H1 (cell line): Measurements from ENCODE around the gene IER5. TPM values are rescaled to one million over a fixed set of nuclear protein-coding genes. Genes with fewer than 3 reads are reported as not detected.
A peak's percentile ranks its signal among the peaks of the same experiment; 100 is the strongest.

Source experiments
- CTCF ChIA-PET: fragments of 300-600 bp; sonication (Branson Sonifier 250); formaldehyde crosslinking; loops from one replicate; lab custom pipeline; 2021; ENCODE audit not compliant: partially characterized antibody; lab: Charles Lee
- POLR2A ChIA-PET: fragments of 300-600 bp; sonication (Branson Sonifier 250); formaldehyde crosslinking; loops from one replicate; lab custom pipeline; 2021; ENCODE audit warnings: inconsistent platforms; ENCODE audit not compliant: partially characterized antibody; lab: Charles Lee
- DNase-seq, 2 experiments: peaks; one replicate each; pipeline versions ENCODE4 v3.0.0 to v3.0.0-alpha.2; 2010 to 2022; ENCODE audit warnings: low spot score in 2 of 2, low read depth in 1 of 2, mixed read lengths in 1 of 2
- FAIRE-seq: peaks from 2 replicates; lab custom pipeline; 2011; peaks lifted over from hg19 to GRCh38; lab: Jason Lieb, UNC
- H2AFZ ChIP-seq: 2 replicates; pipeline ENCODE4 v1.8.1; 2012; ENCODE audit warnings: low read length, inconsistent platforms
- H2AK5ac ChIP-seq: 2 replicates; pipeline ENCODE4 v1.6.1; 2013; ENCODE audit warnings: low read depth, low read length
- H2BK120ac ChIP-seq: replicated peaks from 2 replicates; pipeline ENCODE3; 2013; ENCODE audit warnings: low read depth, low read length, inconsistent platforms
- H2BK12ac ChIP-seq: 2 replicates; pipeline ENCODE4 v1.6.1; 2013; ENCODE audit warnings: low read depth, low read length
- H2BK15ac ChIP-seq: 2 replicates; pipeline ENCODE4 v1.6.1; 2013; ENCODE audit warnings: low read length
- H2BK20ac ChIP-seq: 2 replicates; pipeline ENCODE4 v1.6.1; 2013; ENCODE audit warnings: low read length
- H2BK5ac ChIP-seq: 2 replicates; pipeline ENCODE4 v1.6.1; 2013; ENCODE audit warnings: low read depth, low read length
- H3K14ac ChIP-seq: 2 replicates; pipeline ENCODE4 v1.6.1; 2013; ENCODE audit warnings: inconsistent platforms; ENCODE audit not compliant: insufficient read length
- H3K18ac ChIP-seq: 2 replicates; pipeline ENCODE4 v1.6.1; 2013; ENCODE audit warnings: low read length; ENCODE audit errors: extremely low read depth
- H3K23ac ChIP-seq: 2 replicates; pipeline ENCODE4 v1.6.1; 2013; ENCODE audit warnings: inconsistent platforms; ENCODE audit not compliant: insufficient read length
- H3K23me2 ChIP-seq: 2 replicates; pipeline ENCODE4 v1.6.1; 2013; ENCODE audit warnings: low read depth, low read length
- H3K27ac ChIP-seq: 2 replicates; pipeline ENCODE4 v1.6.1; 2011; ENCODE audit warnings: low read depth, low read length, inconsistent platforms
- H3K27me3 ChIP-seq, 4 experiments: replicated peaks in 1 of 4; 1 replicate in 1 of 4; 2 replicates in 3 of 4; pipeline versions ENCODE4 v1.6.1 to v1.8.1; 2011 to 2013; ENCODE audit warnings: low read length in 3 of 4, mild to moderate bottlenecking in 3 of 4, inconsistent platforms in 2 of 4, mixed read lengths in 2 of 4, moderate library complexity in 1 of 4; ENCODE audit not compliant: control insufficient read depth in 3 of 4, insufficient read depth in 3 of 4; ENCODE audit errors: extremely low read depth in 1 of 4
- H3K36me3 ChIP-seq, 4 experiments: 2 replicates each; pipeline versions ENCODE4 v1.6.1 to v1.8.1; 2011 to 2013; ENCODE audit warnings: mild to moderate bottlenecking in 4 of 4, low read length in 3 of 4, moderate library complexity in 2 of 4, control low read depth in 1 of 4, inconsistent platforms in 1 of 4; ENCODE audit not compliant: insufficient read depth in 4 of 4, control insufficient read depth in 2 of 4
- H3K4ac ChIP-seq: replicated peaks from 2 replicates; pipeline ENCODE3; 2013; ENCODE audit warnings: low read length, low read depth, mixed read lengths, inconsistent platforms; ENCODE audit not compliant: insufficient read length
- H3K4me1 ChIP-seq, 4 experiments: replicated peaks in 1 of 4; 1 replicate in 1 of 4; 2 replicates in 3 of 4; pipeline versions ENCODE4 v1.6.1 to v1.8.1; 2011 to 2013; ENCODE audit warnings: low read length in 3 of 4, inconsistent platforms in 2 of 4, mixed read lengths in 1 of 4; ENCODE audit not compliant: insufficient read depth in 4 of 4, control insufficient read depth in 3 of 4
- H3K4me2 ChIP-seq, 2 experiments: 2 replicates each; pipeline versions ENCODE4 v1.6.1 to v1.8.1; 2011 to 2013; ENCODE audit warnings: low read depth in 2 of 2, low read length in 2 of 2, control low read depth in 1 of 2, inconsistent platforms in 1 of 2, mild to moderate bottlenecking in 1 of 2; ENCODE audit not compliant: insufficient read depth in 1 of 2
- H3K4me3 ChIP-seq, 4 experiments: fragments of 200-600, 300-600 bp in 1 of 4; sonication (generic), shearing (Covaris generic), sonication (Bioruptor Twin) in 1 of 4; 2 replicates each; pipeline versions ENCODE4 v1.5.1 to v1.8.1; 2011 to 2016; ENCODE audit warnings: low read length in 4 of 4, low read depth in 3 of 4, control low read depth in 2 of 4, inconsistent platforms in 2 of 4, mild to moderate bottlenecking in 2 of 4, mixed read lengths in 1 of 4, moderate library complexity in 1 of 4; ENCODE audit not compliant: insufficient read depth in 2 of 4; ENCODE audit errors: extremely low read depth in 1 of 4
- H3K56ac ChIP-seq: replicated peaks from 2 replicates; pipeline ENCODE3; 2013; ENCODE audit warnings: low read depth, mild to moderate bottlenecking, mixed read lengths, low read length, inconsistent platforms; ENCODE audit not compliant: insufficient read length
- H3K79me1 ChIP-seq: 2 replicates; pipeline ENCODE4 v1.6.1; 2013; ENCODE audit warnings: low read depth, low read length, control low read depth
- H3K79me2 ChIP-seq, 2 experiments: 2 replicates each; pipeline versions ENCODE4 v1.6.1 to v1.8.1; 2012 to 2013; ENCODE audit warnings: low read length in 2 of 2, mild to moderate bottlenecking in 2 of 2, inconsistent platforms in 1 of 2; ENCODE audit not compliant: insufficient read depth in 2 of 2, control insufficient read depth in 1 of 2
- H3K9ac ChIP-seq, 4 experiments: replicated peaks in 1 of 4; 1 replicate in 1 of 4; 2 replicates in 3 of 4; pipeline versions ENCODE4 v1.6.1 to v1.8.1; 2011 to 2013; ENCODE audit warnings: low read depth in 3 of 4, low read length in 3 of 4, control low read depth in 2 of 4, mild to moderate bottlenecking in 2 of 4, moderate library complexity in 2 of 4, inconsistent platforms in 1 of 4; ENCODE audit errors: extremely low read depth in 1 of 4
- H3K9me3 ChIP-seq, 2 experiments: 2 replicates each; pipeline versions ENCODE4 v1.6.1 to v1.8.1; 2012 to 2013; ENCODE audit warnings: mild to moderate bottlenecking in 2 of 2, moderate library complexity in 2 of 2, control low read depth in 1 of 2, inconsistent platforms in 1 of 2, low read depth in 1 of 2, low read length in 1 of 2, mixed read lengths in 1 of 2; ENCODE audit not compliant: insufficient read depth in 2 of 2
- H4K20me1 ChIP-seq, 2 experiments: replicated peaks in 1 of 2; 2 replicates each; pipeline versions ENCODE3 to v1.8.1; 2011 to 2013; ENCODE audit warnings: inconsistent platforms in 2 of 2, low read length in 2 of 2, mild to moderate bottlenecking in 1 of 2; ENCODE audit not compliant: insufficient read depth in 2 of 2, control insufficient read depth in 1 of 2
- H4K5ac ChIP-seq: 2 replicates; pipeline ENCODE4 v1.6.1; 2013; ENCODE audit warnings: low read length, low read depth, mixed read lengths, inconsistent platforms; ENCODE audit not compliant: insufficient read length
- H4K8ac ChIP-seq: 2 replicates; pipeline ENCODE4 v1.8.0; 2013; ENCODE audit warnings: mild to moderate bottlenecking, moderate library complexity, low read length, inconsistent platforms; ENCODE audit not compliant: insufficient read depth; ENCODE audit errors: extremely low read depth
- H4K91ac ChIP-seq: replicated peaks from 2 replicates; pipeline ENCODE3; 2013; ENCODE audit warnings: low read length, mixed read lengths, inconsistent platforms; ENCODE audit not compliant: insufficient read length
- CHD2 ChIP-seq: IDR thresholded peaks from 2 replicates; pipeline ENCODE4 v1.6.1; 2012; ENCODE audit warnings: low read length, improper control_type of control experiment
- EZH2 ChIP-seq: fragments of 200-600 bp; sonication (generic); IDR thresholded peaks from 2 replicates; pipeline ENCODE4 v1.7.1; 2012; ENCODE audit warnings: low read depth, mild to moderate bottlenecking, moderate library complexity, low read length, inconsistent platforms; ENCODE audit not compliant: severe bottlenecking
- SAP30 ChIP-seq: fragments of 300-600 bp; sonication (generic); IDR thresholded peaks from 2 replicates; pipeline ENCODE4 v1.7.1; 2012; ENCODE audit warnings: low read length, moderate library complexity, mild to moderate bottlenecking, inconsistent platforms; ENCODE audit not compliant: insufficient read depth, insufficient replicate concordance
- WGBS, 2 experiments: shearing (Covaris generic) in 1 of 2; methylation state at CpG; one replicate each; pipeline versions ENCODE4 v1.1.6 to v1.1.7; 2013 to 2015; ENCODE audit warnings: low lambda C conversion rate in 2 of 2, mixed read lengths in 2 of 2, inconsistent platforms in 1 of 2, low coverage in 1 of 2, missing lambda C conversion rate in 1 of 2; ENCODE audit not compliant: insufficient replicate concordance in 2 of 2, insufficient coverage in 1 of 2, insufficient read length in 1 of 2; ENCODE audit errors: extremely low coverage in 1 of 2, missing lambda C conversion rate in 1 of 2; 5-methylcytosine and 5-hydroxymethylcytosine counted together
- polyA plus RNA-seq, 7 experiments: library from polyadenylated mRNA; depleted of rRNA in 3 of 7; stranded (reverse) in 5 of 7; unstranded in 2 of 7; fragments of >200 nt in 5 of 7; fragments of 200-250 nt in 2 of 7; gene quantifications; 1 replicate in 5 of 7; 2 replicates in 1 of 7; 4 replicates in 1 of 7; pipeline versions ENCODE4 v1.2.1 to v1.2.3, GENCODE V29; 2011 to 2013; ENCODE audit warnings: missing spikeins in 2 of 7, mixed read lengths in 2 of 7
- total RNA-seq: library from RNA; stranded (reverse); fragmentation: NEBNext Ultra II Directional; extraction: Animal tissue kit (Norgen Biotek cat#: 25700); gene quantifications from 2 replicates; pipeline ENCODE4 v1.2.1, GENCODE V29; 2021

The IER5 gene
- total and polyA plus RNA-seq, 2 of the 8 experiments (the other 6 are each of a cell fraction or from before 2014, with no cell fraction given), result 3.5 to 7.7 TPM

DNA sequence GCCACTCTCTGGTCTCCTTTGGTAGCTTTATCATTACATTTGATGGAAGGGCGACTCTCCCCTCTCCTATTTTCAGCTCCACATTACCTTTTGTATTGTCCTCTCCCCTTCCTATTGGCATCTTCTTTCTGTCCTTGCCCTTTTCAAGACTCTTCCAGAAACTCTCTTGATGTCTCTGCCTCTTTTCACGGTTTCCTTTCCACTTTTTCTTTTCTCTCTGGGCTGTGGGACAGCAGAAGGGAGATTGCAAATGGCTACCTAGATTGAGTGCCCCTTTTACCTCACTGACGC is 17.5 kb downstream of the IER5 start:
- peak overlapping the region; percentile 79 to 82 for H3K4me2 ChIP-seq
- no peak for DNase-seq
- H3K4ac ChIP-seq, result no peak overlapping the region
- no peaks in the 10 kb centered on the region for H3K79me1 ChIP-seq
- CTCF ChIA-PET, result interaction anchor here (0.9 to 10.3 kb wide), 10 partner anchors 9 to 66 kb away, joined by 3 to 79 read pairs (median 4); no protein-coding TSS in a partner anchor
- peaks cover 13% of the 10 kb centered on the region for H3K23me2 ChIP-seq
- no peak overlapping the region for H3K23ac ChIP-seq
- peak overlapping the region; percentile 16; the same call in 1 of the 2 replicates for H2BK20ac ChIP-seq
- no peaks in the 10 kb centered on the region for H3K79me2 ChIP-seq
- peaks cover 9 to 43% (median 42%) of the 10 kb centered on the region in 4 experiments for H3K27me3 ChIP-seq
- no peaks in the 10 kb centered on the region for H4K20me1 ChIP-seq
- H3K18ac ChIP-seq, result peak overlapping the region; percentile 53
- H3K4me3 ChIP-seq, result peak overlapping the region; percentile 36 to 62 (median 47); a peak in 7 of 8 replicates
- no peak overlapping the region for H2BK120ac ChIP-seq
- H2AFZ ChIP-seq, result 0 out of 2 replicates have a peak overlapping the region, but pooled peaks have one; percentile 63
- H3K9me3 ChIP-seq, result no peaks in the 10 kb centered on the region
- H2BK5ac ChIP-seq, result no peak overlapping the region
- H4K5ac ChIP-seq, result no peak overlapping the region
- 42% methylated on average over 3 of the region's 3 CpGs; no CpG with 5 or more reads in 1 of the 2 experiments for WGBS, 2 experiments
- H3K27ac ChIP-seq, result no peak overlapping the region
- no peak for TF ChIP-seq CHD2
- peak; percentile 36 for TF ChIP-seq EZH2
- no peak for TF ChIP-seq SAP30
- H2BK15ac ChIP-seq, result 0 out of 2 replicates have a peak overlapping the region, but pooled peaks have one; percentile 77
- H2AK5ac ChIP-seq, result no peak overlapping the region; the same call in 1 of the 2 replicates
- no peak overlapping the region for H4K91ac ChIP-seq
- H3K36me3 ChIP-seq, result no peaks in the 10 kb centered on the region
- peak overlapping the region; percentile 60; the same call in 1 of the 2 replicates for H4K8ac ChIP-seq
- peaks cover 8 to 34% (median 16%) of the 10 kb centered on the region in 4 experiments for H3K4me1 ChIP-seq
- peak overlapping the region in 2 of 4 experiments; percentile 9 to 37; a peak in 4 of 7 replicates for H3K9ac ChIP-seq
- H3K14ac ChIP-seq, result no peak overlapping the region
- peak overlapping the region; percentile 28; the same call in 1 of the 2 replicates for H2BK12ac ChIP-seq
- FAIRE-seq, result no peak
- no peak overlapping the region for H3K56ac ChIP-seq
- POLR2A ChIA-PET, result interaction anchor here (1.3 to 14.2 kb wide), 8 partner anchors 9 to 83 kb away, joined by 4 to 253 read pairs (median 15); partner anchors contain the start of genes IER5 and STX6
